NCI-H2196 (cell line): ENCODE data around the gene DPYSL4.
"Not testable (repeated sequence)": the region's sequence is repeated elsewhere in the genome, so short reads cannot be mapped to it uniquely, and the experiment has no call there.

Source experiments
- DNase-seq: peaks from one replicate; lab custom pipeline; 2025; ENCODE audit not compliant: unreplicated experiment; lab: John Stamatoyannopoulos, UW

Gene DPYSL4

DNA sequence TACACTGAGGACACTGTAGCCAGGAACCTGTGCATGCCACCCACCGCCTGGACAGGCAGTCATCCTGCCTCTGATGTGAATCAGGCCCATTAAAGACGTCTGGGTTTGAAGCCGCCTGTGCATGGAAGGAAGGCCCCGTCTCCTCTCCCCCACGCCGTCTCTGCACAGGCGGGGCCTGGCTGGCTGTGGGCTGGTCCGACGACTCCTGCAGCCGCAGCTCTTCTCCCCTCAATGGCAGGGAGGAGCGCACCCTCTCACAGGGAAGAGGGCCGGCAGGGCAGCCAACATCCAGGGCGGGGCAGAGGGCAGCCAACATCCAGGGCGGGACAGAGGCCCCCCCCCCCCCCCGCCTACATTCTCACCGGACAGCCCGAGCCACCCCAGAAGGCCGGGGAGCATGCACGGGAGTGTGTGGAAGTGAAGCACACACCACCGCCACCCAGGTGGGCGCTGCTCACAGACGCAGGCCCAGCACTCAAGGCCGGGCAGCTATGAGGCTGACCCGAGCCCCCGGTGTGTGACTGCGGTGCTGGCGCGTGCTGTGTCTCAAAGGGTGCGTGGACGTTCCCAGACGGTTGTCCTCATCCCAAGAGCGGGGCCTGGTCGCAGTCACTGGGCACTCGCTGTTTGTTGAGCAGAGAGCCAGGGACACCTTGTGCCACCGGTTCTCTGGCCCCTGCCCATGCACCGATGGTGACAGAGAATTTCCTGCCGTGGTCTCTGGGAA lies 19.1 kb downstream of the DPYSL4 start:
- DNase-seq: no peak

DNA sequence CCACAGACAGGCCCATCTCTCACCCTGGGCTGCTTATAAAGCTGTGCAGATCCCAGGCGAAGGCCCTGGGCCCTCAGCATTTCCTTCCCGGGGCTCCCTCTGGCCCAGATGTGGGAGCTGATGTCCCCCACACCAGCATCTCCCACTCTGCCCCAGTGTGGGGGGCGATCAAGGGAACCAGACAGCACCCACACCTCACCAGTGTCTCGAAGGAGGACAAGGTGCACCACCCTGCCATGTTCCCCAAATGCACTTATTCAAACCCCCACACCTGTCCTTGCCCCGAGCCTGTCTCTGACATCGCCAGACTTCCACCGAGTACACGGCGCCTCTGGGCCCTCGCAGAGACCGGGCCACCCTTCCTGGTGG lies 19.6 kb downstream of the DPYSL4 start:
- no peak for DNase-seq

DNA sequence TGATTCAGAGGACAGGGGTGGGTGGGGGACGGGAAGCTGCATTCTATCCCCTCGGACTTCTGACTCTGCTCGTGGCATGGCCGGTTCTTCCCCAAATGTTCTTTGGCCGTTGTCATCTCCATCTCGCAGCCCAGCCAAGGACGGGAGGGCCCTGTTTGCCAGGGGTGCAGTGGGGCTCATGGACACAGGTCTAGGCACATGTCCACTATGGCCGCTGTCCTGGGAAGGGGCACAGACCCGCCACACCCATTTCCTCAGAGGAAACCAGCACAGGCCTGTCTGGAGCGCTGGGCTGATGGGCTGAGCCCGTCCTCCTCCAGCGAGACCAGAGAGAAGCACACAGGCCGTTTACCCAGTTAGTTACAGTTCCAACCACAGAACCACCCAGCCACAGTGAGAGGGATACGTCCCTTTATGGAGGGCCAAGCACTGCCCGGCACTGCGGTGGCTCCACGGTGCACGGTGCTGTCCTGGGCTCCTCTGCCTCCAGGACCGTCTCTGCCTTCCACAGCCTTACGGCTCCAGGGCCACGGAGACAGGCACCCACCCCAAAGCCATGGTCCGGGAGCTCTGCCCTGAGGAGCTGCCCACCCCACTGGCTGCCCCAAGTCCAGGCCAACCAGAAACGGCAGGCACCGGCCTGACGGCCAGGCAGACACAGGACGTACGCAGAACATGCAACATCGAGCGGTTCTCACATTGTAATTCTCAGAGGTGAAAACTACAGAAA lies 20.2 kb downstream of the DPYSL4 start:
- no peak for DNase-seq

DNA sequence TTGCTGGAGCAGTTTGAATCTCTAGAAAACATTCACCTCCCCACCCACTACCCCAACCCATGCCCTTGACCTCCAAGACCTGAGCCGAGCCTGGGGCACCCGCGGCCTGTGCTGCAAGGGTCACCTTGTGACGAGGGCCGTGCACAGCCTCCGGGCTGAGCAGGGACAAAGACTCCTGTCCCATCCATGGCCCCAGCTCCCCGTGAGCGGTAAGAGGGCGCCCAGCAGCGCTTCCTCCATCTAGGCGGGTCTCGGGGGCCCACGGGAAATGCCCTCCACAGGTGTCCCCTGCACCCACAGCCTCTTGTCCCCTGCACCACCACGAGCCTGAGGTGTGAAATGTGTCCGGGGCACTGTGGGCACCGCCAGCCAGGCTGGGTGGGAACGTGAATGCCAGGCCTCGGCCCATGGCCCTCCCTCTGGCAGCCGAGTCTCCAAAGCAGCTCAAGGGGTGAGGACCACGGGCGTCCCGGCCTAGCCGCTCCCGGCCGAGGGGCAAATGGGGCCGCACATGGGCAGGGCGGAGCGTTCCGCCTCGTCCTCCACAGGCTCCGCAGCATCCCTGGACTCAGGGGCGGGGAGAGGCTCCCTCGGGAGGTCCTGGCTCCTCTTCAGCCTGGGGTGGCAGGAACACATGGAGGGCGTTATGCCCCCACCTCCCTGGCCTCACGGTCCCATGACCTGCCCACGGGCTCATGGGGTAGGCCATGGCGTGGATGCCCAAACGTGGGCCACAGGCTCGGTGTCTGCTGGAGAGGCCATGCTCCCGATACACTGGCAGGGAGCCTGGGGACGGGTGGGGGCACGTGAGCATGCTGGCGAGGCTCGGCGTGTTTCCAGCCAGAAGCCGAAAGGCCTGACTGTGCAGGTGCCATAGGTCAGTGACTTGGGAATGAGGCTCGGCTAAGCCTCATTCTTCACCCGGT lies 21.1 kb downstream of the DPYSL4 start:
- DNase-seq: no peak

DNA sequence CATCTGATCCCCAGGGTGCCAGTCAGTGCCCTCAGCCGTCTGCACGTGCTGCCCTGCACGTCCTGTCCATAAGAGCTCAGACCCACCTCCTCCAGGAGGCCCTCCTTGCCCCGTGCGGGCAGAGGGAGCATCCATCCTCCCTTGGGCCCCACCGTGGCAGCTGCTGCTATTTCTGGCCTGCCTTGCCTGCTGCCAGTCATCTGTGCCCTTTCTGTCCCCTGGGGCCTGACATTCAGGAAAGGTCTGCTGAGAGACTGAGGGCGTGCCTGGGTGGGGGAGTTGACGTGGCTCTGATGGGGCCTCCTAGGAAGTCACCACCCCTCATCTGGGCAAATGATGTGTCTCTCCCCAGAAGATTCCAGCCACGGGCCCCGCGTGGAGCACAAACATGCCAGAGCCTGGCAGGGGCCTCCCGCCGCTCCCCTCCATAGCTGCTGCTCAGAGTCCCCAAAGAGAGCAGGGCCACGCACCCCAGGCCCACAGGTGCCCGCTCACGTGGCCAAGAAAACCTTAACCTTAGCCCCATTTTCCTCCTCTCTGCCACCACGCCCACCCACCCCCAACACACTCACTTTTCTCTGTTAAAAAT lies 21.8 kb downstream of the DPYSL4 start:
- DNase-seq: no peak

DNA sequence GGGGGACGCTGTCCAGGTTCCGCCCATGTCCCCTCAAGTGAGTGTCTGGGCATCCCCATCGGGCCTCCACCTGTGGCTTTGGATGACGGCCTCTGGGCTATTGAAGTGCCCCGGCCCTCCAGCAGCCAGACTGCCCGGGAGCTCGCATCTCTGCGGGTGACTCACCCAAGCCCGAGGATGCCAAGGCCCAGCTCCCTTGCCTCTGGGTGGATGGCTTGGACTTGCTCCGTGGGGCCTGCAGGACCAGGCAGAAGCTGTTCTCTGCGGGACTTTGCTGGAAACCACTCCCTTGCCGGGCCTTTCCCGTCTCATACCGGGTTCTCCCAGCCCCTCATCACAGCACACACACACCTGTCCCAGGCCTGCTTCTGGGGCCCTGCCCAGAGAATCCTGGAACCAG lies 22.4 kb downstream of the DPYSL4 start:
- no peak for DNase-seq

DNA sequence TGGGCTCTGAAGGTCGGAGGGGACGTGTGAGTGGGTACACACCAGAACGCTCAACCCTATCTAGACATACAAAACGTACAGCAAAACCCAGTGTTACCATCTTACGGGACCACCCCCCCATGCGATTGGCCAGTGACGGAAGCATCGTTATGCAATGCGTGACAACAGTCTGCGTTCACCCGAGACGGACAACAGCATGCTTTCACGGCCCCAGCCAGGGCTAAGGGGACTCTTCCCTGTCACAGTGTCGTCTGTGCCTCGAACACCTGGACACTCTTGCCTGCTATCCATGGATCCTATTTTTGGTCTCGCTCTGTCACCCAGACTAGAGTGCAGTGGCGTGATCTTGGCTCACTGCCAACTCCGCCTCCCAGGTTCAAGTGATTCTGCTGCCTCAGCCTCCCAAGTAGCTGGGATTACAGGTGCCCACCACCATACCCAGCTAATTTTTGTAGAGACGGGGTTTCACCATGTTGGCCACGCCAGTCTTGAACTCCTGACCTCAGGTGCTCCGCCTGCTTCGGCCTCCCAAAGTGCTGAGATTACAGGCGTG lies 23.3 kb downstream of the DPYSL4 start:
- no peak for DNase-seq

DNA sequence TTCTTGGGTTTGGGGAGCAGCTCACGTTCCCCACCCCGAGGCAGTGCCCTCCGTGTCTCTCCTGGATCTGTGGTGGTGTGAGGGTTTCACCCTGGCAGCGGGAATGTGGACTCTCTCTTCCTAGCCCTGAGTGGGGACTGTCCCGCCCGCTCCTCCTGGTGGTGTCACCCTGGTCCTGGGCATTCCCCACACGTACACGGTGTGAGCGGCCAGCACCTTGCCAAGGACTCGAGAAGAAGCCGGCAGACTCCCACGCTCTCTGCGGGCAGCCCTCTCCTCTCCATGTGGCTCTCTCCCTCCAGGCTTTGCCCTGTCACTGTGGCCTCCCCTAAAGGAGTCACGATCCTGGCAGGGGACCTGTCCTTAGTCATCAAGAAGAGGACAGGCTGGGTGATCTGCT lies 24.0 kb downstream of the DPYSL4 start:
- DNase-seq: no peak

DNA sequence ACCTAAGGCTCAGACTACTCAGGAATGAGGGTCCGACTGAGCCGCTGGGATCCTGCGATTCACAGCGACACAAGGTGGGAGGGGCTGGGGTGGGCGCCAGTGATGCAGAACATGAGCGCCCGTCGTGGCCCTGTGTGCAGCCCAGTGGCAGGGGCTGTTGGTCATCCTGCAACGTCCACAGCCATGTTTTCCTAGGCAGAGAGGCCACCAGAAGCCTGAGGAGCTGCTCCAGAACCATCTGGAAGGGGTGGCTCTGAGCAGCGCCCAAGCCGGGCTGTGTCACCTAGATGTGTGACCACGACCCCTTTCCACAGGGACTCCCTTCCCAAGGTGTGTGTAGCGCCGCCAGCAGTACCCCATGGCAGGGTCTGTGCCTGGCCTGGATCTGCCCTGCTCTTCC lies 24.5 kb downstream of the DPYSL4 start:
- no peak for DNase-seq

DNA sequence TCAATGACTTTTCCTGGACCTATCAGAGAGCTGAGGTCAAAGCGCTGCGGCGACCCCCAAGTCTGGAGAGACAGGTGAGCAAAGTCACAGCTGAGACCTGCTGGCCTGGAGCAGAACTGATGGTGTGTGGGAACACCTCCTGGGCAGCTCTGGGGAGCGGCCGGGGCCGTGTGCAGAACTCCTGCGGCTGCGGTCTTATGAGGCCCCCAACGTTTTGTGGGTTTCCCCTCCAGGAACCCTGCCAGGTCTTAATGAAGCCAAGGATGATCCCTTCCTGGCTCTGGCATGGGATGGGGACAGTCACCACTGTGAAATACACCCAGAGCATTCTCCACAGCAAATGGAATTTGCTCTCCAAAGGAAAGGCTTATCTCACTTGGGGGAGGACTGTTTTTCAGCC lies 26.1 kb downstream of the DPYSL4 start:
- DNase-seq: no peak

DNA sequence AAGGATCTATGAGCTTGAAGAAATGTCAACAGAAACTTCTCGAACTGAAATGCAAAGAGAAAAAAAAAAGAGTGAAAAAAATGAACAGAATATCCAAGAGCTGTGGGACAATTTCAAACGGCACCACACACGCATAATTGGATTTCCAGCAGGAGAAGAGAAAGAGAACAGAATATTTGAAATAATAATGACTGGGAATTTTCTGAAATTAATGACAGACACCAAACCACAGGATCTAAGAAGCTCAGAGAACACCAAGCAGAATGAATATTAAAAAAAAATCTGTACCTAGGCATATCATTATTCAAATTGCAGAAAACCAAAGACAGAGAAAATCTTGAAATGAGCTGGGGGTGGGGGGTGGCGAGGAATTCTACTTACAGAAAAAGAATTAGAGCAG lies 27.2 kb downstream of the DPYSL4 start:
- DNase-seq: no peak

DNA sequence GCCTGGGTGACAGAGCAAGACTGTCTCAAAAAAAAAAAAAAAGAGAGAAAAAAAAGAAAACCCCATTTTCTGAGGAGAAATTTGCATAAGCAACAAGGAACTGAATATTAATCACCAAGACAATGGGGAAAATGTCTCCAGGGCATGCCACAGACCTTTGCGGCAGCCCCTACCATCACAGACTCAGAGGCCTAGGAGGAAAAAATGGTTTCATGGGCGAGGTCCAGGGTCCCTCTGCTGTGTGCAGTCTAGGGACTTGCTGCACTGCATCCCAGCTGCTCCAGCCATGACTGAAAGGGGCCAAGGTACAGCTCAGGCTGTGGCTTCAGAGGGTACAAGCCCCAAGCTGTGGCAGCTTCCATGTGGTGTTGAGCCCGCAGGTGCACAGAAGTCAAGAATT lies 29.7 kb downstream of the DPYSL4 start:
- DNase-seq: not testable (repeated sequence)

DNA sequence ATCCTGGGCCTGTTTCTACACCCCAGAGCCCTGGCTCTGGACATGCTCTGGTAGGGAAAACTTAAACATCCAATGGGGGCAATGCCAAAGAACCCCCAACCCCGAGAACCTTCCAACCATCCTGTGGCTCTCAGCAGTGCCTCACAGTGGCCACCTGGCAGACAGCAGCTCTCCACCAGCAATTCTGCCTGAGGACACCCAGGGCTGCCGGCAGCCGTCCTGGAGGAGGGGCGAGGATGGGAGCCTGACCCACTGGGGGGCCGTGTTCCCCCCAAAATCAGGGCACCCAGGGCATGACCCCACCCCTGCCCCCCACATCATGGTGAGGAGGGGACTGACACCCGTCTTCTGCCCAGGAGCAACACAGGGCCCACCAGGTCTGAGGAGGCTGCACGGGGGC lies 32.7 kb downstream of the DPYSL4 start:
- DNase-seq: no peak

DNA sequence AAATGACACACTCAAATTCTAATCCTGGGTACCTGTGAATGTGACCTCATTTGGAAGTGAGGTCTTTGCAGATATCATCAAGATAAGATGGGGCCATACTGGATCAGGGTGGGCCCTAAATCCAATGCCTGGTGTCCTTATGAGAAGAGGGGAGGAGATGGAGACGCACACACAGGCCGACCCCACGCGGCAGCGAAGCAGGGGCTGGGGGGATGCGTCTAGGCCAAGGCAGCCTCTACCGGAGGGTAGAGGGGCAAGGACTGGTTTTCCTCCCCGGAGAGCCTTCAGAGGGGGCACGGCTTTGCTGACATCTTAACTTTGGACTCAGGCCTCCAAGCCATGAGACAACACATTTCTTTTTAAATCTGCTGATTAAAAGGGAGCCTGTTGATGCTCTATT lies 33.3 kb downstream of the DPYSL4 start:
- no peak for DNase-seq

DNA sequence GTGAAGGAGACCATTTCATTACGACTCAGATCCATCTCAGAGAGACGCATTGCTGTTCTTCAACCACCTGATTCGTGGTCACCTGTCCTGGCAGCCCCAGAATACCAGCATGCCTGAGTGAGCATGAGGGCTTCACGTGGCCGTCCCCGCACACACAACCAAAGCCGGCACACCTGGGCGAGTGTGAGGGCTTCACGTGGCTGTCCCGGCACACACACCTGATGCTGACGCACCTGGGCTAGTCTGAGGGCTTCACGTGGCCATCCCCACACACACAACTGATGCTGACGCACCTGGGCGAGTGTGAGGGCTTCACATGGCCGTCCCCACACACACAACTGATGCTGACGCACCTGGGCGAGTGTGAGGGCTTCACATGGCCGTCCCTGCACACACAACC lies 34.2 kb downstream of the DPYSL4 start:
- not testable (repeated sequence) for DNase-seq

DNA sequence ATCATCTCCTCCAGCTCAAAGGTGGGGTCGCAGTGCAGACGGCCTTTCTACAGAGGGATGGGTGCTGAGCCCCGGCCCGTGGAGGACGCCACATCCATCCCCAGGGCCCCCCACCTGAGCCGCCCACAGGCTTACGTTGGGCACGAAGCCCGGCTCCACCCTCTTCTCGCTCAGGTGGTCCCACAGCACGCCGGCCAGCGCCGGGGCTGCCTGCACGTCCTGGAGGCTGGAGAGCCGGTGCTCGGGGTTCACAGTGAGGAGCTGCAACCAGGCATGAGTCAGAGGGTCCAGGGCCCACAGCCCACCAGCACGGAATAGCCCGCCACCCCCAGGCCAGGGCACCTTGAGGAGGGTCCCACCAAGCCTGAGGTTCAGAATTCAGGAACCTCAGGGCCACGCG lies 36.0 kb downstream of the DPYSL4 start:
- DNase-seq: no peak

DNA sequence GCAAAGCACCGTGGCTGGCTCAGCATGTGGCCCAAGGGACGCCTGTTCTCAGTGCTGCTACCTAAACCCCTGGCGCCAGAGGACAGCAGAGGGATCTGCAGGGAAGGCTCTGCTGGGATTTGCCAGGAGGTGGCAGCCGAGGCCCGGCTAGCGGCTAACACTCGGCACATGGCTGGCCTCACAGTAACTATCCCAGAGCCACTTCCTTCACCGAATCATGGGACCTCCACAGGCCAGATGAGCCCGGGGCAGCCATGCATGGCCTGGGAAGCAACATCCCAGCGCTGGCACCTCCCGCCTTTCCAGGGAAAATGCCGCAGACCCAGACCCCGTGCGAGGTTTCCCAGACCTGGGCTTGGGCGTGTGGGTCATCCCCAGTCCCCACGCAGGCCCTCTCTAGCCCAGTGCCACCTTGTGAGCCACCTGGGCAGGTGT lies 36.4 kb downstream of the DPYSL4 start:
- no peak for DNase-seq

DNA sequence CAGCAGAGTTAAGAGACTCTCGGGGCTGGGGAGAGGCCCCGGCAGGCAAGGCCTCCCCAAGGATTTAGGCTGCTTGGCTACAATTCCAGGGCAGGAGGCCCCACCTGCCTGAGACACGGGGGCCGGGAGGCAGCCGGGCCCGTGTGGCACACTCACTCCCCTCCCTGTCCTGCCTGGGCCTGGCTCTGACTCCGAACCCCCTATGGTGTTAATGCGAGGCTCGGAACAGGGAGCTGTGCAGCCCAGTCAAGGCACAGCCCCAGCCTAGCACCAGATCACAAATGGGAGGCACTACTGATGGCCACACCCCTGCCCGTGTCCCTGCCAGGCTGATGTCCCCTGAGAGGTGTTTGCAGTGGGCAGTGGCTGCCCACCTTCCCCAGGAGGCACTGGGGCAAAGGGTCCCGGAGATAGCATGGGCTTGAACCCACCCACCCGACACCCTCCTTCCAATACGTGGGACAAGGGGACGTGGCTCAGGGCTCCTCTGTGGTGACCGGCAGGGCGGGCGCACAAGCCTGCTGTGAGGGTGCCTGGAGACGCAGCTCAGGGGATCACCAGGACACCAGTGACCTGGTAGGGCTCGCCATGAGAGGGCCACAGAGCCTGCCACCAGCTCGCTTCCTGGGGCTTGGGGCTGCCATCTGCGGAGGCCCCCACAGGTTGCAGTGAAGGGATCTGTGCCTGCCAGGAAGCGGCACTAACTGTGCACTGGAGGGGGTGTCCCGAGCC lies 37.0 kb downstream of the DPYSL4 start:
- no peak for DNase-seq

DNA sequence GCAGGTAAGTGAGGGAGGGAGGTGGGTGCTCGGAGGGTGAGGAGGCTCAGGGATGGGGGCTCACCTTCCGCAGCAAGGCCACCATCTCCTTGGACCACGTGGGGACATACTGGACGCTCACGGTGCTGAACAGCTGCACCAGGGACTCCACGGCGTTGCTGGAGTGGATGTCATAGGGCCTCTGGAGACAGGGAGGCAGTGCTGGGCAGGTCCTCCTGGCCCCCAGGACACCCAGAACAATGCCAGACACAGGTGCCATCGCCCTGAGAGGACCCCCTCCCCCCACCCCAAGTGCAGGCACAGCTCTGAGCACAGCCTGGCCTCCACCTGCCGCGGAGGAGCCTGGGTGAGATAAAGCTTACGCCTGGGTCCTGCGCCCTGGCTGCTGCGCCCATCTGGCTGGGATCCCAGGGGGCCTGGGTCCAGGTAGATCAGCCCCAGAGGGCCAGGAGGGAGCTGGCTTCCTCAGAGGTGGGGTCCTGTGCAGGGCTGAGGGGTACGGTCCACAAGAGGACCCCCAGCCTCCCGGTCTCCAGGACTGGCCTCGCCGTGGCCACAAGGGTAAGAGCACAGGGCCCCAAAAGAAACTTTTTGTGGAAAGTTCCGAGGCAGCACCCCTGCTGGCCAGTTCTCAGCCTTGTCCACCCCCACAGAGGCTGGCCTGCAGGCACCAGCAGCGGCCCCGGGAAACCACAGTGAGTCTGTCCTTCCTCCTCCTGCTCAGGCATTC lies 37.8 kb downstream of the DPYSL4 start:
- no peak for DNase-seq
